Measurements from ENCODE around the gene IRAK3.

- TF ChIP-seq CTCF (IDR thresholded peaks at IDR 0.05; ENCODE audit: poor library complexity): no peak
- no peak for TF ChIP-seq EZH2 (IDR thresholded peaks at IDR 0.05; ENCODE audit: borderline replicate concordance)
- no peak for TF ChIP-seq EZH2phosphoT487 (IDR thresholded peaks at IDR 0.05; ENCODE audit: low read depth, severe bottlenecking, unreplicated experiment)
These were observed 46.7 kb downstream of the IRAK3 start for GRCh38 chr12:66235626-66236281.
